Smooth muscle cell (in vitro differentiated cells): ENCODE data around the gene NTRK2. TPM values are rescaled to one million over a fixed set of nuclear protein-coding genes. Genes with fewer than 3 reads are reported as not detected.

Experiments used
- DNase-seq: peaks from one replicate; lab custom pipeline; 2025; ENCODE audit not compliant: unreplicated experiment; lab: John Stamatoyannopoulos, UW
- H2AFZ ChIP-seq: fragments of 200-600 bp; sonication (generic); 2 replicates; pipeline ENCODE4 v1.6.0; 2016; ENCODE audit warnings: antibody characterized with exemption, low read depth, mild to moderate bottlenecking
- H3F3A ChIP-seq: fragments of 200-600 bp; sonication (generic); 2 replicates; pipeline ENCODE4 v1.6.0; 2017; ENCODE audit warnings: antibody characterized with exemption, low read depth
- H3K27ac ChIP-seq: fragments of 200-600 bp; sonication (generic); 2 replicates; pipeline ENCODE4 v1.5.1; 2016; ENCODE audit warnings: low read depth, mild to moderate bottlenecking
- H3K27me3 ChIP-seq: fragments of 200-600 bp; sonication (generic); 2 replicates; pipeline ENCODE4 v1.6.1; 2016; ENCODE audit warnings: low read depth, mild to moderate bottlenecking
- H3K36me3 ChIP-seq: fragments of 200-600 bp; sonication (generic); 2 replicates; pipeline ENCODE4 v1.5.1; 2016; ENCODE audit warnings: low read depth
- H3K4me1 ChIP-seq: fragments of 200-600 bp; sonication (generic); 2 replicates; pipeline ENCODE4 v1.5.1; 2016; ENCODE audit warnings: low read depth
- H3K4me2 ChIP-seq: fragments of 200-600 bp; sonication (generic); 2 replicates; pipeline ENCODE4 v1.6.0; 2016; ENCODE audit warnings: mild to moderate bottlenecking
- H3K4me3 ChIP-seq: fragments of 200-600 bp; sonication (generic); 2 replicates; pipeline ENCODE4 v1.5.1; 2016; ENCODE audit warnings: mild to moderate bottlenecking
- H3K79me2 ChIP-seq: fragments of 200-600 bp; sonication (generic); 2 replicates; pipeline ENCODE4 v1.6.0; 2016; ENCODE audit warnings: low read depth, mild to moderate bottlenecking
- H3K9ac ChIP-seq: fragments of 200-600 bp; sonication (generic); 2 replicates; pipeline ENCODE4 v1.6.0; 2016; ENCODE audit warnings: low read depth
- H3K9me3 ChIP-seq: fragments of 200-600 bp; sonication (generic); replicated peaks from 2 replicates; pipeline ENCODE4 v1.5.1; 2016; ENCODE audit warnings: low read depth
- H4K20me1 ChIP-seq: fragments of 200-600 bp; sonication (generic); 2 replicates; pipeline ENCODE4 v1.6.0; 2016; ENCODE audit warnings: low read depth
- WGBS: methylation state at CpG from one replicate; pipeline ENCODE4 v1.1.7; 2016; ENCODE audit warnings: low lambda C conversion rate; 5-methylcytosine and 5-hydroxymethylcytosine counted together
- polyA plus RNA-seq: library from polyadenylated mRNA; unstranded; fragments of >200 nt; fragmentation: Nextera tagmentation; extraction: Ambion mirVana; gene quantifications from 2 replicates; pipeline ENCODE4 v1.2.1, GENCODE V29; 2016
- total RNA-seq: library from RNA; depleted of rRNA; stranded (reverse); fragments of >200 nt; gene quantifications from 2 replicates; pipeline ENCODE4 v1.2.3, GENCODE V29; 2014
- TF ChIP-seq, protein P1 (sequence below): fragments of 200-600 bp; sonication (generic); IDR thresholded peaks from 2 replicates; pipeline ENCODE4 v1.5.1; 2017; ENCODE audit warnings: borderline replicate concordance, mild to moderate bottlenecking, antibody characterized with exemption; ENCODE audit not compliant: insufficient read depth, poor library complexity, severe bottlenecking

Gene NTRK2
- total and polyA plus RNA-seq, 2 experiments from 2014 or later = 1.7 to 3.9 TPM

DNA sequence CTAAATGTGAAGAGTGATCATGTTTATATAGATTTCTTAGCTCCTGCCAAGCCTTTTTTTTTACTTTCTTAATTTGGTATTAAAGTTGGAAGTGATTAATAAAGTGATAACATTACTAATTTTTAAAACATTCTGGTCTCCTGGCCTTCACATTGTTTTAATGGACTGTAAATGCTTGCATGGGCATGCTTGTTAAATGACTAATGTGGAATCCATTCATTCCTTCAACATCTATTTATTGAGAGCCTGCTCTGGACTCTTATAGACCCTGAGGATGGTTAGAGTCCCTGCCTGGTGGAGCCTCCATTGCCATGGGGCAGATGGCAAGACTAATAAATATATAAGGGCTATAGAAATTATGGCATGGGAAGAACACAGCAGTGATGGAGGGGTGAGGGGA, 103.5 kb downstream of the NTRK2 start:
- TF ChIP-seq, protein P1, sequence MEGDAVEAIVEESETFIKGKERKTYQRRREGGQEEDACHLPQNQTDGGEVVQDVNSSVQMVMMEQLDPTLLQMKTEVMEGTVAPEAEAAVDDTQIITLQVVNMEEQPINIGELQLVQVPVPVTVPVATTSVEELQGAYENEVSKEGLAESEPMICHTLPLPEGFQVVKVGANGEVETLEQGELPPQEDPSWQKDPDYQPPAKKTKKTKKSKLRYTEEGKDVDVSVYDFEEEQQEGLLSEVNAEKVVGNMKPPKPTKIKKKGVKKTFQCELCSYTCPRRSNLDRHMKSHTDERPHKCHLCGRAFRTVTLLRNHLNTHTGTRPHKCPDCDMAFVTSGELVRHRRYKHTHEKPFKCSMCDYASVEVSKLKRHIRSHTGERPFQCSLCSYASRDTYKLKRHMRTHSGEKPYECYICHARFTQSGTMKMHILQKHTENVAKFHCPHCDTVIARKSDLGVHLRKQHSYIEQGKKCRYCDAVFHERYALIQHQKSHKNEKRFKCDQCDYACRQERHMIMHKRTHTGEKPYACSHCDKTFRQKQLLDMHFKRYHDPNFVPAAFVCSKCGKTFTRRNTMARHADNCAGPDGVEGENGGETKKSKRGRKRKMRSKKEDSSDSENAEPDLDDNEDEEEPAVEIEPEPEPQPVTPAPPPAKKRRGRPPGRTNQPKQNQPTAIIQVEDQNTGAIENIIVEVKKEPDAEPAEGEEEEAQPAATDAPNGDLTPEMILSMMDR = no peak
- peaks cover 12% of the 10 kb centered on the region for H3K27me3 ChIP-seq
- no peak overlapping the region for H3K4me2 ChIP-seq

GRCh38 chr9:84775056-84775643, 105.6 kb downstream of the NTRK2 start:
- TF ChIP-seq, protein P1 = no peak
- Histone ChIP-seq H3K4me1 (no peaks in the 10 kb centered on the region), H3K79me2 (no peaks in the 10 kb centered on the region), H4K20me1 (no peaks in the 10 kb centered on the region), H3F3A (no peaks in the 10 kb centered on the region), H3K9ac (no peak overlapping the region), H3K27me3 (peaks cover 17% of the 10 kb centered on the region), H2AFZ (no peak overlapping the region), H3K9me3 (no peaks in the 10 kb centered on the region), H3K36me3 (no peaks in the 10 kb centered on the region), H3K4me2 (no peak overlapping the region), H3K4me3 (no peak overlapping the region), H3K27ac (no peak overlapping the region)
- 97% methylated on average over 4 of the region's 4 CpGs for WGBS
- DNase-seq = no peak

More for the DNA sequence above, 103.5 kb downstream of the NTRK2 start:
- Histone ChIP-seq H3K4me3 (no peak overlapping the region), H3K9me3 (no peaks in the 10 kb centered on the region), H2AFZ (no peak overlapping the region), H3K27ac (no peak overlapping the region), H3F3A (no peaks in the 10 kb centered on the region), H3K4me1 (no peaks in the 10 kb centered on the region), H3K36me3 (no peaks in the 10 kb centered on the region), H3K79me2 (no peaks in the 10 kb centered on the region), H3K9ac (no peak overlapping the region), H4K20me1 (no peaks in the 10 kb centered on the region)
- no peak for DNase-seq

DNA sequence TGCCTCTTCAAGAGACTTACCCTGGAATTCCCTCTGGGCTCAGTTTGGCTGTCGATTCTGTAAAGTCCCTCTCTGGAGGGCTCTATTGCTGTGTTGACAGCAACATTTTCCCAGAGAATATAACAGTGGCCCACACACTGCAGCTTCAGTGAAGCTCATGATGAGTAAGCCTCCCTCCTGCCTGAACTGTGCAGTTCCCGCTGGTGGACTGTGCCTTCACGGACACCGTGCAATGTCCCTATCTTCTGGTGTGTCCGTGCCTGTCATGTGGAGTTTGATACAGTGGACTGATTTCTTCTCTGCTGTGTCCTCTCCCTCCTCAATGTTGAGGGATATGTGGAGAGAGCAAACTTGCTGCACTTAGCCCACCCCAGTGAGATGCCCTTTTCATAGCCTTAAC, 109.0 kb downstream of the NTRK2 start:
- no peak for DNase-seq
- no peaks in the 10 kb centered on the region for H4K20me1 ChIP-seq
- TF ChIP-seq, protein P1 = no peak
- WGBS = 64% methylated on average over 5 of the region's 5 CpGs
- H3K4me2 ChIP-seq = no peak overlapping the region
- no peaks in the 10 kb centered on the region for H3K79me2 ChIP-seq
- H3K9me3 ChIP-seq = no peaks in the 10 kb centered on the region
- no peak overlapping the region for H2AFZ ChIP-seq
- H3K27me3 ChIP-seq = peaks cover 30% of the 10 kb centered on the region
- no peak overlapping the region for H3K9ac ChIP-seq
- H3K36me3 ChIP-seq = no peaks in the 10 kb centered on the region
- no peaks in the 10 kb centered on the region for H3K4me1 ChIP-seq
- H3F3A ChIP-seq = no peaks in the 10 kb centered on the region
- no peak overlapping the region for H3K4me3 ChIP-seq
- H3K27ac ChIP-seq = no peak overlapping the region

DNA sequence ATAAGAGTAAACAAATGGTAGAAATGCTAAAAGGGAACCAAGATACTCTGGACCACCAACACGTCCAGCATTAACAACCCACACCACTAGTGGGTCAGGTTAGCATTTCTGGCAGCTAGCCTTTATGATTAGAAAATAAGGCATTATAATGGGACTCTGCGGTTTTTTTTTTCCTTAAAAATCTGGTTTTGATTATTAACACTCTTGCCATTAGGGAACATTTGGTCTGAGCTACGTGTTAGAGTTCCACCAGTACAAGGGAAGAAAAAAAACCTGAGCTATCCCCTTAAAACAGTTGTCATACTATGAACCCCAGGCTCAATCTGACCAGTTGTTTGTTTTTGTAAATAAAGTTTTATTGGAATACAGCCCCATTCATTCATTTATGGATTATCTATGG, 110.4 kb downstream of the NTRK2 start:
- TF ChIP-seq, protein P1 = no peak

More for the DNA sequence above, 110.4 kb downstream of the NTRK2 start:
- WGBS = 88% methylated on average over 3 of the region's 3 CpGs
- Histone ChIP-seq H3K79me2 (no peaks in the 10 kb centered on the region), H3K4me3 (no peak overlapping the region), H2AFZ (no peak overlapping the region), H3K9ac (no peak overlapping the region), H3K27ac (no peak overlapping the region), H3F3A (no peaks in the 10 kb centered on the region), H3K36me3 (no peaks in the 10 kb centered on the region), H3K9me3 (no peaks in the 10 kb centered on the region), H3K27me3 (peaks cover 41% of the 10 kb centered on the region), H4K20me1 (no peaks in the 10 kb centered on the region), H3K4me2 (no peak overlapping the region), H3K4me1 (no peaks in the 10 kb centered on the region)
- DNase-seq = no peak
